Muscle layer of duodenum (tissue), 2 donors: ENCODE results near the gene RALGPS1.
A peak's percentile ranks its signal among the peaks of the same experiment; 100 is the strongest.

ENCODE experiments used
- H3K27ac ChIP-seq: one replicate; pipeline ENCODE4 v1.7.0; 2013; ENCODE audit warnings: mild to moderate bottlenecking, low read length
- H3K27me3 ChIP-seq: one replicate; pipeline ENCODE4 v1.7.0; 2013; ENCODE audit warnings: low read depth, mild to moderate bottlenecking, control low read depth, low read length
- H3K36me3 ChIP-seq, 2 donors: one replicate each; pipeline ENCODE4 v1.7.0; 2013; ENCODE audit warnings: low read length in 2 of 2, control low read depth in 1 of 2, mild to moderate bottlenecking in 1 of 2; ENCODE audit not compliant: insufficient read depth in 2 of 2, control insufficient read depth in 1 of 2
- H3K4me1 ChIP-seq, 2 donors: one replicate each; pipeline ENCODE4 v1.7.0; 2013; ENCODE audit warnings: low read length in 2 of 2, mild to moderate bottlenecking in 2 of 2, control low read depth in 1 of 2, moderate library complexity in 1 of 2; ENCODE audit not compliant: insufficient read depth in 2 of 2, control insufficient read depth in 1 of 2
- H3K4me3 ChIP-seq, 2 donors: one replicate each; pipeline ENCODE4 v1.7.0; 2013; ENCODE audit warnings: low read length in 2 of 2, low read depth in 1 of 2, mild to moderate bottlenecking in 1 of 2
- H3K9me3 ChIP-seq, 2 donors: one replicate each; pipeline ENCODE4 v1.7.0; 2013; ENCODE audit warnings: low read length in 2 of 2, control low read depth in 1 of 2, mild to moderate bottlenecking in 1 of 2; ENCODE audit not compliant: control insufficient read depth in 1 of 2
- donor health status: healthy.

Gene RALGPS1

GRCh38 chr9:127256324-127256723, 341.7 kb downstream of the RALGPS1 start:
- H3K4me1 ChIP-seq, result peaks cover 3 to 5% of the 10 kb centered on the region in 2 donors
- H3K9me3 ChIP-seq, result no peaks in the 10 kb centered on the region
- no peaks in the 10 kb centered on the region for H3K27me3 ChIP-seq
- no peak overlapping the region for H3K27ac ChIP-seq
- H3K4me3 ChIP-seq, result no peak overlapping the region
- peaks cover 0 to 4% of the 10 kb centered on the region in 2 donors for H3K36me3 ChIP-seq

GRCh38 chr9:127258606-127259471, 344.3 kb downstream of the RALGPS1 start:
- Histone ChIP-seq H3K27me3 (no peaks in the 10 kb centered on the region), H3K9me3 (no peaks in the 10 kb centered on the region), H3K36me3 (no peaks in the 10 kb centered on the region), H3K4me1 (peaks cover 4 to 5% of the 10 kb centered on the region in 2 donors), H3K27ac (peak overlapping the region; percentile 49), H3K4me3 (no peak overlapping the region)

GRCh38 chr9:127262602-127263001, 348.0 kb downstream of the RALGPS1 start:
- H3K27ac ChIP-seq, result peak overlapping the region; percentile 52
- H3K9me3 ChIP-seq, result no peaks in the 10 kb centered on the region
- H3K36me3 ChIP-seq, result no peaks in the 10 kb centered on the region
- H3K4me1 ChIP-seq, result peaks cover 5 to 12% of the 10 kb centered on the region in 2 donors
- no peak overlapping the region for H3K4me3 ChIP-seq
- no peaks in the 10 kb centered on the region for H3K27me3 ChIP-seq

DNA sequence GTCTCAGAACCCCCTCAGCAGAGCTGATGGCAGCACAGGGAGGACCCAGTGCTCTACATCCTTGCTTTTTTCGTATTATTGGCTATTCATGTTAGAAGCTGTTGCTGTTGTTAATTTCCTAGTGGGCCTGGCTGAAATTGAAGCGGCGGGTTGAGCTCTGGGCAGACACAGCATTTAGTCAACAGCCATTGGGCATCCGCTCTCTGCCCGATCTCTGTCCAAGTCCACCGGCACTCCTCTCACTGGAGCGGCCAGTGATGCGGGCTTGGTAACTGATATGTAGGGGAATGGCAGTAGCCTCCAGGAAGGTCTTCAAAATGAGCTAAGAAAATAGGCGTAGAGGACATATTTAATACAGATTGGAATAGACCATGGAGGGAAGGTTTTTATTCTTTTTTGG, 348.7 kb downstream of the RALGPS1 start:
- peak overlapping the region; percentile 52 for H3K27ac ChIP-seq
- H3K4me1 ChIP-seq, result peaks cover 5 to 15% of the 10 kb centered on the region in 2 donors
- no peaks in the 10 kb centered on the region for H3K9me3 ChIP-seq
- H3K27me3 ChIP-seq, result no peaks in the 10 kb centered on the region
- no peak overlapping the region for H3K4me3 ChIP-seq
- H3K36me3 ChIP-seq, result no peaks in the 10 kb centered on the region

DNA sequence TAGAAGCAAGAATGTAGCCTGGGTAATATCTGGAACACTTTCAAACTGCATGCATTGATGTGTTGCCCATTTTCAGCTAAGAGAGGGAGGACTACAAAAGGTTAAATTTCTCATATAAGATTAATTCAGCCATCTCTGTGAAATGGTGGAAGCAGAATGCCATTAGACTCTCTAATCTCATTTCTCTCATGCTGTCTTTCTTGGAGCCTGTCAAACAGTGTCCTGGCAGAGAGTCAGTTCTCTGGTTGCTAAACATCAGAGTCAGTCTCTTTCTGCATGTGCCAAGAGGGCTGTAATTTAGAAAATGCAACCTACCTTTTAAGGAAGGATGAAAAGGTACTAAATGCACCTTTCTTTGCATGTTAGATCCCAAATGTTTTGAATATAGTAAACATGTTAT, 349.1 kb downstream of the RALGPS1 start:
- Histone ChIP-seq H3K36me3 (no peaks in the 10 kb centered on the region), H3K4me1 (peaks cover 5 to 15% of the 10 kb centered on the region in 2 donors), H3K4me3 (no peak overlapping the region), H3K27ac (no peak overlapping the region), H3K9me3 (no peaks in the 10 kb centered on the region), H3K27me3 (no peaks in the 10 kb centered on the region)

DNA sequence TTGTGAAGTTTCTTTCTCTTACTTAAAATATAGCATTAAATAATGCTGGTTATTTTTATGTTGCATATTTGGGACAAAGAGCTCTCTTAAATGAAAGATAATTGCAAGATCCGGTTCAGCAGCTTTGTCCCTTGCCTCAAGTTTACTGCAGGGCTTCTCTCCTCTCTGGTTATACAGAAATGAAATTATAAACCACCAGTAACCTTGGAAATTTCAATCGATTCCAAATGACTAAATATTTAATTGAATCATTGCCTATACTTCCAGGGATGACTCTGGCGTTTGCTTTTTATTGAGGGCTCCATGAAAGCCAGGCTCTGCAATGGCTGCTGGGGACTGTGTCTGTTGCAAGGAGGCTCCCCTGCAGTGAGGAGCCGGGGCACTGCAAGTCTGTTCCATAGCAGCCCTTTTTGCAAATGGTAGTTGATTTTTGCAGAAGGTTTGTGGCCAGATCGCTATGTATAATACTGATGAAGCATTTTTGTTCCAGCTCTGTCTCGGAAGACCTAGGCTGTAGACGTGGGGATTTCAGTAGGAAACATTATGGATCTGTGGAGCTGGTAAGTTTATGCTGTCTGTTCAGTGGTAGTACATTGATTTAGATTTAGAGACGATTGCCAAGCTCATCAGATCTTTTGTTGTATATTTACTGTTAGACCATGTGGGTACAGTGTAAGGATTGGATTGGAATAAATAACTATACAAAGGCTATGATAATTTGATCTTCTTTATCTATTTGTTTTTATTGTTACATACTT, 350.1 kb downstream of the RALGPS1 start, which contains the start of gene GARNL3:
GARNL3 (plus strand) TSS at position 313 of the 758 bp plus-strand sequence; CDS start at position 417, 104 bp downstream.
- Histone ChIP-seq H3K27me3 (no peaks in the 10 kb centered on the region), H3K4me3 (peak within 1 kb of the TSS; percentile 7 to 37), H3K4me1 (peaks cover 0 to 15% of the 10 kb centered on the region in 2 donors), H3K27ac (no peak within 1 kb of the TSS), H3K9me3 (no peaks in the 10 kb centered on the region), H3K36me3 (no peaks in the 10 kb centered on the region)

DNA sequence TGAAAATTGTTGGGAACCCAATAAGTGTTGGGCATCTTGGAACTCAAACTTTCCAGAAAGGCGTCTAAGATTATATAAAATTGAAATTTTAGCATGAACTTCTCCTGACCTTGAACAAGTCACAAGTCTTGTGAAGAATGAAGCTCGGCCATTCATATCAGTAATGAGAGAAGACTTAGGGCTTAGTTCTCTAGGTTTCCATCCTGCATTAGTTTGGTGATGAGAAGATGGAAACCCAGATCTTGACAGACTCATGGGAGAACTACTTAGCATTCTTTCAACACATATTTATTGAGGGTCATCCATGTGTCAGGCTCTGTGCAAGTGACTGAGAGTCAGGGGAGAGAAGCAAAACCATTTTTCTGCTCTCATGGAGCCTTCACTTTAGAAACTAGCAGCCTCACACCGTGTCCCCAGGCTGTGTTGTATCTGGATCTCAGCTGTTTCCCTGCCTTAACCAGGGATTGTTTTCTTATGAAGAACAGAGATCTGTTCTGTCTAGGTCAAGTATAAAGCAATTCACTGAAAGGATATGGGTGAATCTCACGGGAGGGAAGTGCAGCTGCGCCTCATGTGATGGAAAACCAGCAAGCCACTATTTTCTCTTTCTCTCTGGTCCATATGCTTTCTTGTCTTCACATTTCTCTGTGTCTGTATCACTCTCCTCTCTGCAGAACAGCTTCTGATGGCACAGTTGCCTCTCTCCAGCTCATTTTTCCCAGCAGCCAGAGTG, 353.4 kb downstream of the RALGPS1 start:
- H3K4me3 ChIP-seq, result no peak overlapping the region
- H3K27me3 ChIP-seq, result no peaks in the 10 kb centered on the region
- no peaks in the 10 kb centered on the region for H3K36me3 ChIP-seq
- no peak overlapping the region for H3K27ac ChIP-seq
- H3K9me3 ChIP-seq, result no peaks in the 10 kb centered on the region
- H3K4me1 ChIP-seq, result peaks cover 0 to 15% of the 10 kb centered on the region in 2 donors

DNA sequence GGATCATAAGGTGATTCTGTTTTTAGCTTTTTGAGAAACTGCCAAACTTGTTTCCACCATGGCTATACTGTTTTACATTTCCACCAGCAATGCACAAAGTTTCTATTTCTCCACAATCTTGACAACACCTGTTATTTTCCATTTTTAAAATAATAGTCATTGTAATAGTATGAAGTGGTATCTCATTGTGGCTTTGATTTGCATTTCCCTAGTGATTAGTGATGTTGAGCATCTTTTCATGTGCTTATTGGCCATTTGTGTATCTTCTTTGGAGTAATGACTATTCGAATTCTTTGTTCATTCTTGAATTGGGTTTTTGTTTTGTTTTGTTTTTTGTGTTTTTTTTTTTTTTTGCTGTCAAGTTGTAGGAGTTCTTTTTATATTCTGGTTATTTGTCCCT, 354.9 kb downstream of the RALGPS1 start:
- Histone ChIP-seq H3K4me3 (no peak overlapping the region), H3K9me3 (no peaks in the 10 kb centered on the region), H3K27me3 (no peaks in the 10 kb centered on the region), H3K36me3 (peaks cover 0 to 2% of the 10 kb centered on the region in 2 donors), H3K4me1 (peaks cover 0 to 5% of the 10 kb centered on the region in 2 donors), H3K27ac (no peak overlapping the region)
